Prostate gland (tissue), 2 donors: Measurements from ENCODE around the gene PSMB1.

Experiments
- POLR2A ChIP-seq: fragments of 450-650 bp; IDR thresholded peaks from one replicate; pipeline ENCODE4 v1.6.1; 2016; ENCODE audit warnings: antibody characterized with exemption, mild to moderate bottlenecking
- TF ChIP-seq, protein P1 (sequence below), 4 experiments: fragments of 200-600 bp in 2 of 4; fragments of 450-650 bp in 2 of 4; sonication (generic) in 2 of 4; IDR thresholded peaks; 1 replicate in 3 of 4; 2 replicates in 1 of 4; pipeline ENCODE4 v1.5.1; 2016 to 2019; ENCODE audit warnings: antibody characterized with exemption in 4 of 4, mild to moderate bottlenecking in 2 of 4, moderate library complexity in 2 of 4

DNA sequence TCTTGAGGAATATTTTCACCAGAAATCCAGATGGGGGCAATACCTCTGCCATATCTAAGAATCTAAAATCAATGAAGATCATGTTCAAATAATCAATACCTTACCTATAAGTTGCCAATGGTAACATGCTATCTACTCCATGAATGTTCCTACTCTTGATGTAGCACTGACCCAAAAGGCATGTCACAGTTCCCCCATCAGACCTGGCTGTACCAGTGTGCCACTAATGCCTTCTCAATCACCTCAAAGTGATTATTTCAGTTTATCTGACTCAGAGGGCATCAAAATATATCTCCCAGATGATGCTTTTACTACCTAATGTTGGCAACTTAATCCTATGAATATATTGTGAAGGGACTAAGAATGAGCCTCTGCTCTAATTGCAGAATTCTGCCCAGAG, 25.8 kb upstream of the PSMB1 start:
- TF ChIP-seq, protein P1, sequence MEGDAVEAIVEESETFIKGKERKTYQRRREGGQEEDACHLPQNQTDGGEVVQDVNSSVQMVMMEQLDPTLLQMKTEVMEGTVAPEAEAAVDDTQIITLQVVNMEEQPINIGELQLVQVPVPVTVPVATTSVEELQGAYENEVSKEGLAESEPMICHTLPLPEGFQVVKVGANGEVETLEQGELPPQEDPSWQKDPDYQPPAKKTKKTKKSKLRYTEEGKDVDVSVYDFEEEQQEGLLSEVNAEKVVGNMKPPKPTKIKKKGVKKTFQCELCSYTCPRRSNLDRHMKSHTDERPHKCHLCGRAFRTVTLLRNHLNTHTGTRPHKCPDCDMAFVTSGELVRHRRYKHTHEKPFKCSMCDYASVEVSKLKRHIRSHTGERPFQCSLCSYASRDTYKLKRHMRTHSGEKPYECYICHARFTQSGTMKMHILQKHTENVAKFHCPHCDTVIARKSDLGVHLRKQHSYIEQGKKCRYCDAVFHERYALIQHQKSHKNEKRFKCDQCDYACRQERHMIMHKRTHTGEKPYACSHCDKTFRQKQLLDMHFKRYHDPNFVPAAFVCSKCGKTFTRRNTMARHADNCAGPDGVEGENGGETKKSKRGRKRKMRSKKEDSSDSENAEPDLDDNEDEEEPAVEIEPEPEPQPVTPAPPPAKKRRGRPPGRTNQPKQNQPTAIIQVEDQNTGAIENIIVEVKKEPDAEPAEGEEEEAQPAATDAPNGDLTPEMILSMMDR (IDR thresholded peaks at IDR 0.05), result no peak
- TF ChIP-seq POLR2A, result no peak
